DMS 273 (cell line): ENCODE measurements around the gene SMPD3.

ENCODE experiments used
- DNase-seq: peaks from one replicate; lab custom pipeline; 2025; ENCODE audit not compliant: unreplicated experiment; lab: John Stamatoyannopoulos, UW

The SMPD3 gene

DNA sequence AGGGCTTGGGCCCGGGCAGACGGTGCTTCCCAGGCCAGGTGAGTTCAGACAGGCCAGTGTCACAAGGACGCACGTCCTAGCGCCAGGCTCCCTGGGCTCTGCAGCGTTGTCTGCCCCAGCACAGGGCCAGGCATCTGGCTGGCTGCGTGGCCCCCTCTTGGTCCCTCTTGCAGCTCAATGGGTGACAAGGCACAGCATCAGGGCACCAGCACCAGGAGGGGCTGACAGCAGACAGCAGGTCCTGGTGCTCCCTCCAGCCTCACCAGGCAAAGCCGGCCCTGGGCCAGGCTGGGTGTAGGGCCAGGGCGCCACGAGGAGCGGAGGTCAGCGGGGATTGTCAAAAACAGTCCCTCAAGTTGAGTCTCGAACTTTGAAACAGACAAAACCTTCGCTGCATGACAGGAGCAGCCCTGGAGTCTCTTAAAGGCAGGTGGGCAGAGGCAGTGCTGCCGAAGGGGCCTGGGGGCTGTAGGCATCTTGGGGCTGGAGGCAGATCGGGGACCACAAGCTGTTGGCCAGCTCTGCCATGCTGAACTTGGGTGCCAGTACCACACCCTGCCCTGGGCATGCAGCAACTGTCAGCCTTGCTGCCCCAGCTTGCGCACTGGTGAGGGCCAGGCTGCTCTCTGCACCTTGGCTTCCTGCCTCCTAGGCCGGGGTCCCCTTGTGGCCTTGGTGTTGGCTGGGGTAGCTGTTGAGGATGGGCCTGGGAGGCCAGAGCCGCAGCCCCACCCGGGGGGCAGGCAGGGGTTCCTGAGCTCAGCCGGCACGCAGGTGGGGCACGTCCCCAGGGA lies 88.7 kb downstream of the SMPD3 start:
- DNase-seq, result no peak

DNA sequence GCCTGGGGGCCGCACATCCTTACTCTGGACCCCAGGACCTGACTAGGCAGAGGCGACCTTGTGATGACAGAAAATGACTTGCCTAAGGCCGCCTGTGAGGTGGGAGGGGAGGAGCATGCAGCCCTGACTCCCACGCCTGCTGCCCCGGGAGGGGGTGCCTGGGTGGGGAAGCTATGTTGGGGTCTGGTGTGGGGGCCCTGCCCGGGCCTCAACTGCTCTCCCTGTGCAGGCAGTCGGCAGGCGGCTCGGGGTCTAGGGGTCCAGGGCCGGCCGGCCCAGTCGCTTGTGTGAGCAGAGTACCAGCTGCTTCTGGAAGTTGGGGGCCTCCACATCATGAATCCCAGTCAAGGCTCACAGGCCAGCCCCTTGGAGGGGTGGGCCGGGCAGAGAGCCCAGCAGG lies 89.4 kb downstream of the SMPD3 start:
- no peak for DNase-seq

DNA sequence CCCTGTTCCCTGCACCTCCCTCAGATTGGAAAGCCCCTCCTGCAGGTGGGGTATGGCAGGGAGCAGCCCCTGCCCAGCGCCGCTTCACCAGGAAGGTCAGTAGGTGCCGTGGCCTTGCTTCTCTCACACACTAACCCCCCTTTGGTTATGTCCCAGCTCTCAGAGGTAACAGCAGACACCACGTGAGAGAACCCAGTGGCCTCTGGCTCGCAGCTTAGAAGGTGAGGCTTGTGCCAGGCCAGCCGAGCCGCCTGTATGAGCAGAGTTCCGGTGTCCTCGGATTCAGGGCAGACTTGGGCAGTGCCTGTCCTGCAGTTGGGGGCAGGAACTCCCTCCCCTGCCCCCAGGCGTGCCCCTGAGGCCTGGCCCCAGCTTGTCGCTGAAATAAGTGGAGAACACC lies 90.4 kb downstream of the SMPD3 start:
- DNase-seq, result no peak

DNA sequence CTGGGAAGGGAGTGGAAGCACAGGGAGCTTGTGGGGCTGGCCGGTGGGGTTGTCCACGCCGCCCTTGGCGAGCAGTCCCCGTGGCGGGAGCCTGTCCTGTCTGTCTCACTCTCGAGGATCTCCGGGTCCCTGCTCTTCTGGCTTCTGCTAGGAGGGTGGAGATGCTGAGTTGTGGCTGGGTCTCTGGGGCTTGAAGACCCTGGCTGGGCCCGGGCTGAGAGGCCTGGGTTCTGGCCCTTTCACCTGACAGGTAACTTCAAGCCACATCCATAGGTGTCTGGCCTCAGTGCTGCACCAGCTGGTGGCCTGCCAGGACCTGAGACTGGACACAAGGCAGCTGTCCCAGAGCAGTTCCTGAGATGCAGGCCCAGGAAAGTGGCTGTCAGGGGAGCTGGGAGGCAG lies 90.8 kb downstream of the SMPD3 start:
- no peak for DNase-seq

DNA sequence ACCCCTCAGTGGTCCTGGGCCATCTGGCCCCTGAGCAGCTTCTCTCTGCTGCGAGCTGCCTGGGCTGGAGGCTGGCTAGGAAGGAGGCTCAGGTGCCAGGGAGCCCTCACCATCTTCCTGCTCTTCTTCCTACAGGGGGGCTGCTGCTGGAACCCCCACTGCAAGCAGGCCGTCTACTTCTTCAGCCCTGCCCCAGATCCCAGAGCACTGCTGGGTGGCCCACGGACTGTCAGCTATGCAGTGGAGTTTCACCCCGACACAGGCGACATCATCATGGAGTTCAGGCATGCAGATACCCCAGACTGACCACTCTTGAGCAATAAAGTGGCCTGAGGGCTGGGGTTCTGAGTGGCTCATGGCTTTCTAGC lies 91.4 kb downstream of the SMPD3 start:
- DNase-seq, result no peak

DNA sequence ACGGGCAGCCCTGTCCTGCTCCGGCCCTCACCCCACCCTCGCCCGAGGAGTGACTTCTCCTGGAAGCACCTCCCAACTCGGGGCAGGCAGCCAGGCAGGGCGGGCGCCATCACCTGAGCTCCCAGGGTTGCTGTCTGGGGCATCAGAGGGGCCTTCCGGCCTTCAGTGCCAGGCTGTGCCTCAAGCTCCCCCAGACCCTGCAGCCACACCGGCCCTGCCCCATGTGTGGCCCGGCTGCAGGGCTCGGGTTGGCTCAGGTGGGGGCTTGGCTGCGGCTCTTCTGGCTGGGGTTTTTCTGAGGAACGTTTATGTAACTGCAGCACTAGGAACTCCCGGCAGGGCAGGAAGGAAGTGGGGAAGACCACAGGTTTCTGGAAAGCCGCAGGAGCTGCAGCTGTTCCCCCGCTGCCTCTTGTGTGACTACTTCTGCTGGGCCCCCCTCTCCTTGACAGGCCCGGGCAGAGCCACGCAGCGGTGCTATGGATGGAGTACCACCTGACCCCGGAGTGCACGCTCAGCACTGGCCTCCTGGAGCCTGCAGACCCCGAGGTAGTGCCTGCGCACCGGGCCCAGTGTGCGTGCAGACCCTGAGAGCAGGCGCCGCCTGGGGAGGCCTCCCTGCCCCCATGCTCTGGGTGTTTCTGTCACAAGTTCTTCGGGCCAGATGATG lies 91.9 kb downstream of the SMPD3 start:
- DNase-seq, result no peak

DNA sequence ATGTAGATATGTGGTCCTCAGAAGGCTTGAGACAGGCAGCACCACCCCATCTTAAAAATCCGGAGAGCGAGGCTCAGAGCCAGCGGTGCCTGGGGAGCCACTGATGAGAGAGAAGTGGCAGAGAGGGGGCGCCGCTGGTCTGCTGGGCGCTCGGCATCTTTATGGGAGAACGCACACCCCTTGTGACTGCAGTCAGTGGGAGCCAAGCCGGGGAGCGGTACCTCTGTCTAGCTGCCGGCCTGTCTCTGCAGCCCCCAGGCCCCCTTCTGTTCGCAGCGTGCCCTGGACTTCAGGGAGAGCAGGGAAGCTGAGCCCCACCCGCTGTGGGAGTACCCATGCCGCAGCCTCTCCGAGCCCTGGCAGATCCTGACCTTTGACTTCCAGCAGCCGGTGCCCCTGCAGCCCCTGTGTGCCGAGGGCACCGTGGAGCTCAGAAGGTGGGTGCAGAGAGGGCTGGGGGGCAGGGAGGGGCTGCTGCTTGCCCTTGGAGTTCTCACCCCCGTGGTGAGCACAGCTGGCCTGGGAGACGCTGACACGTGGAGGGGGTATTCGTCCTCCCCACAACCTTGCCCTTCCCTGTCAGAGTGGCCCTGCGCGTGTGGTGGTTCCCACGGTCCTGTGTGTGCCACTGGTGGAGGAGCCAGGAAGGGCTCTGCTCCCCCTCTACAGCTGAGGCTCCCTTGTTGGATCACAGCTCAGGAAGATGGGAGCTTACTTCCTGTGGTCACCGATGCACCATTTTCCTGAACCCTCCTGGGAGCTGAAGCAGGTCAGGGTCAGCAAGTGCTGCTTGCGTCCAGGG lies 92.7 kb downstream of the SMPD3 start:
- DNase-seq, result no peak

DNA sequence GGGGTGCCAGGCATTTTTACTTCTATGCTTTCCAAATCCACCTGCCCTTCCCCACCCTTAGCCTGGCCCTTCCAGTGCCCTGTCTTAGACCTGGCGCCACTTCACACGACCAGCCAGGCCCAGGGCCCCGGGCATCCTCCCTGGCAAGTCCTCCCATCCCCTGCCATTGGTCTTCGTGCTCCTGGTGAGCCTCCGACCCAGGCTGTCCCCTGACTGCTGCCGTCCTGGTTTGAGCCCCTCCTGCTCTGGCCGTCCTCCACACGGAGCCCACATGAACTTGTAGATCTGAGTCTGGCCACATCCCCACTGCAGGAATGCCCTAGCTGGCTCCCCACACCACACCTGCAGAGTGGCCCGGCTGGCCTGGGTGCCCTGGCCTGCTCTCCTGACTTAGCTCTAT lies 93.5 kb downstream of the SMPD3 start:
- no peak for DNase-seq

DNA sequence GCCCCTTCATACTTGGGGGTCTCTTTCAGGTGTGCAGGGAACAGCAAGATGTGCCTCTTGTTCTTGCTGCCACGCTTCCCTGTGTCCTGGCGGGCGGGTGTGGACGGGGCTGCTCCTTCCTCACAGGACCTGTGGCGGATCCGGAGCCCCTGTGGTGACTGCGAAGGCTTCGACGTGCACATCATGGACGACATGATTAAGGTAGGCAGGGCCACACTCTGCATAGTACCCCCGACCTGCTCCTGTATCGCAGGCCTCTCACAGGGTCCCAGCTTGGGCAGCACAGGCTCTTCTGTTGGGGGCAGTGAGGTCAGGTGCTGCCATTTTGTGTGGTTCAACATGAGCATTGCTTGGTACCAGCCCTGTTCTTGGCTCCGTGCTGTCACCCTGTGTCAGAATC lies 94.9 kb downstream of the SMPD3 start:
- DNase-seq, result no peak

DNA sequence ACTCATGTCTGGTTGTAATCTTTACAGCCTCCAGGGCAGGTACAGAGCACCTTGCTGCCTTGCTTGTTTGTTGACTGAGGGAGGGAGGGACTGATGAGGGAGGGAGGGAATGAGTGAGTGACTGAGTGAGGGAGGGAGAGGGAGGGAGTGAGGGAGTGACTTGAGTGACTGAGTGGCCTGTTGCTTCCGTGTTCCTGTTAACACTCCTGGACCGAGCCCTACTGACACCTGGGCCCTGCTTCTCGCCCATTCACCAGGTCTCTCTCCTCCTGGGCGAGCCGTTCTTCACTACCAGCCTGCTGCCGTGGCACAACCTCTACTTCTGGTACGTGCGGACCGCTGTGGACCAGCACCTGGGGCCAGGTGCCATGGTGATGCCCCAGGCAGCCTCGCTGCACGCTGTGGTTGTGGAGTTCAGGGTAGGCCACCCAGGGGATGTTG lies 96.3 kb downstream of the SMPD3 start:
- no peak for DNase-seq

DNA sequence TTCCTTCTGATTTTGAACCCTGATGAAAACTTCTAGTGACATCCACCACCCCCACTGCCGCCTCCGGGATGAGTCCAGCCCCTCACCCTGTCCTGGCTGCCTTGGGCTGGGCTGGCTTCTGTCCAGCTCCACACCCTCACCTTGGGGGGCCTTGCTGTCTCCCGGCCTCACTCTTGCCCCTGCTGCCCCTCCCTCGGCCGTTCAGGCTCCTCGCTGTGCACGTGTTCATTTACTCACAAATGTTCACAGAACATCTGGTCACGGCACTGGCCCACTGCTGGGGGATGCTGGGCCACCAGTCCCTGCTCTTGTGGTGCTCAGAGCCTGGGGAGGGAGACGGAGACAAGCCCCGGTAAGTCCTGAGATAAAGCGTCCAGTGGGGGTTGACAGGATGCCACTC lies 96.8 kb downstream of the SMPD3 start:
- DNase-seq, result no peak

DNA sequence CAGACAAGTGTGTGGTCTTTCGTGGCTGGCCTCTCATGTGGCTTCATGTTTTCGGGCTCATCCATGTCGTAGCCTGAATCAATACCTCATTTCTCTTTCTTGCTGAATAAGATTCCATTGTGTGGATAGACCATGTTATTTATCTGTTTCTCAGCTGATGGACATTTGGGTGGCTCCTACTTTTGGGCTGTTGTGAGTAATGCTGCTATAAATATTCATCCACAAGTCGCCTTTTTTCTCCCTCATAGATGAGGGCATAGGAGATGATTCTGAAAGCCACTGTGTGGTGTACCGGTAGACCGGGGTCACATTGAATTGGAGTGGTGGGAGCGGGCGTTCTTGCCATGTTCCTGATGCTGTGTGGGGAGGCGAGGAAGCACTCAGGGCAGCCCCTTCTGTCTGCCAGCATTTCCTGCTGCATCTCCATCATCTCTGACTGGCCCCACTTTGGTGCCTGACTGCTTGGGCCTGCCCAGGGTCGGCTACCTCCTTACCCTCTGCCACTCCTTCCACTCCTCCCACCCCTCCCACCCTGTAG lies 97.4 kb downstream of the SMPD3 start:
- DNase-seq, result no peak

DNA sequence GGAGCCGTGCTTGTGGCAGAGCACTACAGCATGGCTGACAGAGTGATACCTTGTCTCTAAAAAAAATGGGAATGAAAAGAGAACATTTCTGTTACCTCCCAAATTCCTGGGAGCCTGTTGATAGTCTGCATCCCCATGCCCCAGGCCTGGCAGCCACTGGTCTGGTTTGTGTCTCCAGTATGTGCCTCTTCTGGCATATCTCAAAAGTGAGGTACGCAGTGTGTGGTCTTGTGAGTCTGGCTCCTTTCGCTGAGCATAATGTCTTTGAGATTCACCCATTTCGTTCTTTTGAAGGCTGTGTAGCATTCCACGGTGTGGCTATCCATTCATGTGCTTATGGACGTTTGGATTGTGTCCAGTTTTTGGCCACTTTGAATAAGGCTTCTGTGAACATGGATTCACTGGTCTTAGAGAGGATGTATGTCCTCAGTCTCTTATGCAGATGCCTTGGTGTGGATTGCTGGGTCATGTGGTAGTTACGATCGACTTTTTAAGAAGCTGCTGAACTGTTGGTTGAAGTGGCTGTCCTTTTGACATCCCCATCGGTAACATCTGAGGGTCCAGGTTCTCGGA lies 98.4 kb downstream of the SMPD3 start:
- no peak for DNase-seq

DNA sequence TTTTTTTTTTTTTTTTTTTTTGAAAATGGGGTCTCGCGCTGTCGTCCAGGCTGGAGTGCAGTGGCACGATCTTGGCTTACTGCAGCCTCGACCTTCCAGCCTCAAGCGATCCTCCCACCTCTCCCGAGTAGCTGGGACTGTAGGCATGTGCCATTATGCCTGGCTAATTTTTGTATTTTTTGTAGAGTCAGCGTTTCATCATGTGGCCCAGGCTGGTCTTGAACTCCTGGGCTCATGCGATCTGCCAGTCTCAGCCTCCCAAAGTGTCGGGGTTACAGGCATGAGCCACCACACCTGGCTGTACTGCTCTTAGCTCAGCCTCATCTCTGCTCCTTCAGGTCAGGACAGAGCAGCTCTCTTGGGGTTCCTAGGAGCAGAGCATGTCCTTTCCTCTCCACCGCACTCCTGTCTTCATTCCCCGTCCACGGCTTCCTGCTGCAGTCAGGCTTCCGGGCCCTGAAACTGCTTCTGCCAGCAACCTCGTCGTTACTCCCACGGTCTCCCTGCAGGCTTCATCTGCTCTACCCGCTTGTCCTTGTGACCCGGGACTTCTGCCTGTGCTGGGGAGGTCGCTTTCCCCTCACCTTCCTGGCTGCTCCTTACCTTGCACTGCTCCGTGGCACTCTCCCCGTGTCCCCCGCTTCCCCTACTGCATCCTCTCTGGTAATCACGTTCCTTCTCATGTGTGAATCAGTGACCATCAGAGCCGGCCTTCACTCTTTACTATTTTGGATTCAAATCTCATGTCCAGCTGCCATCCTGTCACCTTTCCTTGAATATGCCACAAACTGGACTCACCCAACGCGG lies 99.5 kb downstream of the SMPD3 start:
- DNase-seq, result no peak

DNA sequence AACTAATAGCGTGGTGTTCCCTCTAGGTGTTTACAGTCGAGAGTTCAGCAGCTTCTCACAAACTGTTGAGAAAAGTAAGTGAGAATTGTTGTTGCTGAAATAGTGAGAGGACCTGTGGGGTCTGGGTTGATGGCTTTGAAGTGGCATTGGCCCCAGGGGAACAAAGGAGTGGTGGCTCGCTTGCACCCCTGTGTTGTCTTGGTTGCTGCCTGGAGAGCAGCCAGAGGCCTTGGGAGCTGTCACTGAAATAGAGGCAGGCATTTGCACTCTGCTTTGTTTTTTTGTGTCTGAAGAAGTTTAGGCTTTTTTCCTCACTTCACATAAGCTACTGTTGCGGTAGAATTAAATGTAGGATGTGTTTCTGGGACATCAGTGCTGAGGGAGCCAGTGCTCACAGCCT lies 100.7 kb downstream of the SMPD3 start:
- DNase-seq, result no peak

DNA sequence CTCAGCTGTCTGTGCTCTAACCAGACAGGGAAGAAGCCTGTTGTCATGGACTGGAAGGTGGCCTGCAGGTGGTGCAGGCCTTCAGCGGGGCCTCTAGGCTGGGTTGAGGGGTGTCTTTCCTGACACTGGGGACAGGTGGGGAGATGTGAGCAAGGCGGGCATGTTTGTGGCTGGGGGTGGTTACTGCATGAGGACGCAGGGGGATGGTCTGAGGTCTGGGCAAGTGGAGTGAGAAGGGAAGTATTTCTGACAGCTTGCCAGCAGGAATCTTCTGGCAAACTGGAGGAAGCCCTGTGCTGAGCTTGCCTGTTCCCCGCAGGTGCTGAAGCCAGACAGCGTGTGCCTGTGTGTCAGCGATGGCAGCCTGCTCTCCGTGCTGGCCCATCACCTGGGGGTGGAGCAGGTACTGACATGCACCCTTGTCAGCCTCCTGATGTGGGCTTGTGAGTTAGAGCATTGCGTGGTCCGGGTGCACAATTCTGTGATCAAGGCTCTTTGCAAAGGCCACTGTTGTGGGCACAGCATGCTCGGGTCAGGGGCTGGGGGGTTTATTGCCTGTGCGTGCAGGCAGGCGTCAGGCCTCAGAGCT lies 101.3 kb downstream of the SMPD3 start:
- DNase-seq, result no peak

DNA sequence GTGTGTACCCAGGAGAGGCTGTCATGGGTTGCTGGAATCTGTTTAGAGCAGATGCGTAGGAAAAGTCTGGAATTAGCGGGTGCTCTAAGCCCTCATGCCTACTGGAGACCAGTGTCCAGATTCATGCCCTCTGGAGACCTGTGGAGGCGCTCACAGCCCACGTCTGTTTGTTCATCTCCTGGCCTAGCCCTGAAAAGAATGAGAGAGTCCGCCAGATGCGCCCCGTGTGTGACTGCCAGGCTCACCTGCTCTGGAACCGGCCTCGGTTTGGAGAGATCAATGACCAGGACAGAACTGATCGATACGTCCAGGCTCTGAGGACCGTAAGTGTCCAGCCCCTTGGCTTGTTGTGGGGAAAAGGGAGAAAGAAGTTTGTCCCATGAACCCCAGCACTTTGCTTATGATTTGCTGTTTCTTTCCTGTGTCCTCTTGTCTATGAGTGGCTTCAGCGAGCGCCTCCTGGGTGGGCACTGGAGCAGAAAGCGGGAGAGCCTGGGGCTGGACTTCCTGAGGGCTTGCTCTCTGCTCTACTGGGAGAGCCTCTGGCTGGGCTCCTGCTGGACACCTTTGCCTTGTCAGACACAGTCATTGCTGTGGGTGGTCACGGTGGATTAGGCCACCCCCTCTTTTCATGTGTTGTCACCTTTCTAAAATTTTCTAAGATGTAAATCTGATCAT lies 102.2 kb downstream of the SMPD3 start:
- DNase-seq, result no peak

DNA sequence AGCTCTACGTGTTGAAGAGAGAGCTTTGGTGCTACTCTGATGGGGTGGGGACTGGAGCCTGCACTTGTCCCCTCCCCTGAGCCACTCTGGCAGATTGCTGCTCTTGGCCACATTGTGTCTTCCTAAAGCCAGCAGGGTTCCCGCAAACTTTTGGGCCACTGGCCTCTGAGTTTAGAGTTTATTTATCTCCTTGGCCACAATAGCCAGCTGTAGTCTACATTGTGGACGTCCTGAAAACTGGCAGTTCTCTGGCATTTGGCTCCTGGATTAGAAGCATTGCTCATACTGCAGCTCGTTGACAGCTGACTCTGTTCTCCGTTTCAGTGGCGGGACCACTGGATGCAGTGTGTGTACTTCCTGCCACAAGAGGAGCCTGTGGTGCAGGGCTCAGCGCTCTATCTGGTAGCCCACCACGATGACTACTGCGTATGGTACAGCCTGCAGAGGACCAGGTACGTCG lies 102.9 kb downstream of the SMPD3 start:
- no peak for DNase-seq

DNA sequence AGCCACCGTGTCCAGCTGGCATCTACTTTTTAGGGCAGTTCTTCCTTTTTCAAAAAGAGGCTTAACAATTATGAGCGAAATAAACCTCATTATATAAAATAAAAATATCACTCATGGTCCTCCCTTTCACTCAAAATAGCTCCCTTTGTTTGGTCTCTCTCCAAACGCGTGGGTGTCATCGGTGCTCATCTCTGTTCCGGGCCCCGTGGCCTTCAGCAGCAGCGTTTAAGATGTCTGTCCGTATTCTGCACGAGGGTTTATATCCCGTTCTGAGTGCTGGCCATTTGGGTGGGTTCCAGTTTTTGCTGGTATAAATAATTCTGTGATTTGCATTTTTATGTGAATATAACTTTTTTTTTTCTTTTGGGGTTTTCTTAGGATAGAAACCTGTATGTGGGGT lies 104.1 kb downstream of the SMPD3 start:
- no peak for DNase-seq

DNA sequence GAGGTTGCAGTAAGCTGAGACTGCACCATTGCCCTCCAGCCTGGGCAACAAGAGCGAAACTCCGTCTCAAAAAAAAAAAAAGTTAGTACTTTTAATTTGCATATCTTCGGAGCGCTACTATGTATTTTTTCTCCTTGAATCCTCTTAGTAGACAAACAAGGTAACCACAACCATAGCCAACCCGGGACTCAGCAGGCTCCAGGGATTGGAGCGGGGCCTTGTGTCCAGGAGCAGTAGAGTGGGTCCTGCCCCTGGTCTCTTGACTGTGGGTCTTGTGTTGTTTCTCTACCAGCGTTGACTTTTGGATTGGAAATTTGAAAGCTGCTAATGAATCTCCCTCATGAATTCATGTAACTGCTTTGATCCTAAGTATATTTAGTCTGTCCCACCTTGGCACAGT lies 105.2 kb downstream of the SMPD3 start:
- DNase-seq, result no peak
